ENCODE measurements around the gene KAZN. TPM values are rescaled to one million over a fixed set of nuclear protein-coding genes. Genes with fewer than 3 reads are reported as not detected.
A peak's percentile ranks its signal among the peaks of the same experiment; 100 is the strongest.

Gene KAZN
- total RNA-seq, 1 donor from 2014 or later = 21.2 TPM

- intact Hi-C loops (cut with DNase I) = no loop called here
- ATAC-seq (peak; percentile 95 to 98), DNase-seq (peak; percentile 92)
- Histone ChIP-seq H3K36me3 (no peaks in the 10 kb centered on the region), H3K27ac (peak overlapping the region; percentile 76), H3K27me3 (ENCODE audit: low read depth) (no peaks in the 10 kb centered on the region), H3K4me3 (peak overlapping the region; percentile 14), H3K4me1 (peaks cover 22% of the 10 kb centered on the region), H3K9me3 (no peaks in the 10 kb centered on the region)
- TF ChIP-seq CTCF (IDR thresholded peaks at IDR 0.05) = no peak
These were observed 491.9 kb downstream of the KAZN start for GRCh38 chr1:15090373-15090772.

GRCh38 chr1:15094056-15094455, 495.6 kb downstream of the KAZN start:
- Histone ChIP-seq H3K27me3 (ENCODE audit: low read depth) (no peaks in the 10 kb centered on the region), H3K27ac (no peak overlapping the region), H3K4me3 (no peak overlapping the region), H3K36me3 (no peaks in the 10 kb centered on the region), H3K4me1 (peaks cover 20% of the 10 kb centered on the region), H3K9me3 (no peaks in the 10 kb centered on the region)
- ATAC-seq (no peak), DNase-seq (no peak)
- no peak for TF ChIP-seq CTCF (IDR thresholded peaks at IDR 0.05)
- intact Hi-C loops (cut with DNase I) = no loop called here

- H3K9me3 ChIP-seq = no peaks in the 10 kb centered on the region
- TF ChIP-seq CTCF (IDR thresholded peaks at IDR 0.05) = no peak
- intact Hi-C loops (cut with DNase I) = no loop called here
- peaks cover 11% of the 10 kb centered on the region for H3K4me1 ChIP-seq
- no peak overlapping the region for H3K27ac ChIP-seq
- no peak overlapping the region for H3K4me3 ChIP-seq
- ATAC-seq (no peak), DNase-seq (no peak)
- no peaks in the 10 kb centered on the region for H3K36me3 ChIP-seq
- no peaks in the 10 kb centered on the region for H3K27me3 ChIP-seq (ENCODE audit: low read depth)
These were observed 496.4 kb downstream of the KAZN start for GRCh38 chr1:15094719-15095495.

- Histone ChIP-seq H3K9me3 (no peaks in the 10 kb centered on the region), H3K27ac (no peak overlapping the region), H3K27me3 (ENCODE audit: low read depth) (peaks cover 3% of the 10 kb centered on the region), H3K36me3 (no peaks in the 10 kb centered on the region), H3K4me1 (peaks cover 5% of the 10 kb centered on the region), H3K4me3 (no peak overlapping the region)
- no peak for DNase-seq
- no peak for TF ChIP-seq CTCF (IDR thresholded peaks at IDR 0.05)
- no peak for ATAC-seq
- intact Hi-C loops (cut with DNase I) = no loop called here
These were observed 497.0 kb downstream of the KAZN start for GRCh38 chr1:15095496-15095875.

GRCh38 chr1:15096293-15096692, 497.8 kb downstream of the KAZN start:
- Histone ChIP-seq H3K27ac (no peak overlapping the region), H3K9me3 (no peaks in the 10 kb centered on the region), H3K4me1 (no peaks in the 10 kb centered on the region), H3K36me3 (no peaks in the 10 kb centered on the region), H3K27me3 (ENCODE audit: low read depth) (peaks cover 3% of the 10 kb centered on the region), H3K4me3 (no peak overlapping the region)
- ATAC-seq (no peak), DNase-seq (no peak)
- no peak for TF ChIP-seq CTCF (IDR thresholded peaks at IDR 0.05)
- intact Hi-C loops (cut with DNase I) = no loop called here
